Neuronal stem cell (in vitro differentiated cells): ENCODE data around the gene DQX1.

Experiments used
- DNase-seq: peaks from one replicate; pipeline ENCODE4 v3.0.0-alpha.2; 2013; ENCODE audit warnings: low spot score
- H2AFZ ChIP-seq: one replicate; pipeline ENCODE4 v1.6.1; 2013; ENCODE audit warnings: mild to moderate bottlenecking, low read length, inconsistent platforms
- H2AK5ac ChIP-seq: 2 replicates; pipeline ENCODE4 v1.6.1; 2013; ENCODE audit warnings: low read depth, mild to moderate bottlenecking, inconsistent platforms, low read length, moderate library complexity, mixed read lengths
- H2BK120ac ChIP-seq: 2 replicates; pipeline ENCODE4 v1.6.1; 2013; ENCODE audit warnings: low read depth, mild to moderate bottlenecking, inconsistent platforms, low read length, moderate library complexity, mixed read lengths
- H2BK12ac ChIP-seq: one replicate; pipeline ENCODE4 v1.6.1; 2013; ENCODE audit warnings: low read length, inconsistent platforms
- H2BK15ac ChIP-seq: 2 replicates; pipeline ENCODE4 v1.6.1; 2013; ENCODE audit warnings: mild to moderate bottlenecking, low read length, inconsistent platforms, mixed read lengths
- H2BK5ac ChIP-seq: one replicate; pipeline ENCODE4 v1.6.1; 2013; ENCODE audit warnings: inconsistent platforms, mild to moderate bottlenecking, low read length, moderate library complexity
- H3K14ac ChIP-seq: one replicate; pipeline ENCODE4 v1.6.1; 2013; ENCODE audit warnings: low read length, inconsistent platforms
- H3K18ac ChIP-seq: 2 replicates; pipeline ENCODE4 v1.6.1; 2013; ENCODE audit warnings: low read length, inconsistent platforms
- H3K23ac ChIP-seq: 2 replicates; pipeline ENCODE4 v1.6.1; 2013; ENCODE audit warnings: low read depth, mild to moderate bottlenecking, mixed read lengths, low read length, inconsistent platforms; ENCODE audit not compliant: poor library complexity
- H3K27ac ChIP-seq: replicated peaks from 3 replicates; pipeline ENCODE4 v1.5.1; 2013; ENCODE audit warnings: low read length, inconsistent platforms
- H3K27me3 ChIP-seq, 3 experiments: 2 replicates each; pipeline ENCODE4 v1.6.1; 2013; ENCODE audit warnings: low read length in 3 of 3, mild to moderate bottlenecking in 2 of 3, inconsistent platforms in 1 of 3, low read depth in 1 of 3, mixed read lengths in 1 of 3, moderate library complexity in 1 of 3; ENCODE audit not compliant: control insufficient read depth in 3 of 3, insufficient read depth in 3 of 3
- H3K36me3 ChIP-seq, 2 donors: replicated peaks in 1 of 2; 2 replicates each; pipeline ENCODE4 v1.6.1; 2013; ENCODE audit warnings: low read length in 2 of 2; ENCODE audit not compliant: control insufficient read depth in 2 of 2, insufficient read depth in 2 of 2
- H3K4ac ChIP-seq: 2 replicates; pipeline ENCODE4 v1.6.1; 2013; ENCODE audit warnings: inconsistent platforms, mild to moderate bottlenecking, low read length, moderate library complexity
- H3K4me1 ChIP-seq, 2 donors: 1 replicate in 1 of 2; 2 replicates in 1 of 2; pipeline ENCODE4 v1.6.1; 2013; ENCODE audit warnings: low read length in 2 of 2, low read depth in 1 of 2; ENCODE audit not compliant: control insufficient read depth in 2 of 2, insufficient read depth in 1 of 2
- H3K4me2 ChIP-seq: one replicate; pipeline ENCODE4 v1.6.1; 2013; ENCODE audit warnings: mild to moderate bottlenecking, low read length, inconsistent platforms; ENCODE audit not compliant: insufficient read depth, poor library complexity, severe bottlenecking
- H3K4me3 ChIP-seq, 2 donors: 2 replicates each; pipeline ENCODE4 v1.5.1; 2013; ENCODE audit warnings: low read length in 2 of 2, mild to moderate bottlenecking in 2 of 2, inconsistent platforms in 1 of 2, moderate library complexity in 1 of 2
- H3K79me1 ChIP-seq: one replicate; pipeline ENCODE4 v1.6.1; 2013; ENCODE audit warnings: low read depth, mild to moderate bottlenecking, inconsistent platforms, low read length, moderate library complexity
- H3K9ac ChIP-seq: one replicate; pipeline ENCODE4 v1.6.1; 2013; ENCODE audit warnings: mild to moderate bottlenecking, low read depth, low read length, inconsistent platforms; ENCODE audit not compliant: poor library complexity
- H3K9me3 ChIP-seq, 2 donors: replicated peaks in 1 of 2; 2 replicates each; pipeline versions ENCODE3 to v1.6.1; 2013; ENCODE audit warnings: low read length in 2 of 2, mild to moderate bottlenecking in 2 of 2, inconsistent platforms in 1 of 2, low read depth in 1 of 2, mixed read lengths in 1 of 2, moderate library complexity in 1 of 2; ENCODE audit not compliant: control insufficient read depth in 2 of 2, insufficient read depth in 1 of 2
- H4K8ac ChIP-seq: one replicate; pipeline ENCODE4 v1.6.1; 2013; ENCODE audit warnings: low read depth, mild to moderate bottlenecking, inconsistent platforms, low read length, moderate library complexity
- H4K91ac ChIP-seq: one replicate; pipeline ENCODE4 v1.6.1; 2013; ENCODE audit warnings: low read length, low read depth, mild to moderate bottlenecking, inconsistent platforms; ENCODE audit not compliant: poor library complexity
- WGBS, 2 donors: extraction: QIAGEN DNeasy Blood & Tissue Kit; methylation state at CpG; one replicate each; pipeline ENCODE4 v1.1.7; 2013; ENCODE audit warnings: missing lambda C conversion rate in 2 of 2, mixed read lengths in 1 of 2; ENCODE audit not compliant: insufficient read length in 2 of 2, insufficient replicate concordance in 1 of 2; ENCODE audit errors: extremely low coverage in 2 of 2; 5-methylcytosine and 5-hydroxymethylcytosine counted together

The DQX1 gene

GRCh38 chr2:74553892-74554819 lies 28.1 kb upstream of the DQX1 start, which contains the start of the genes DOK1 and LOXL3:
DOK1 (plus strand) TSS chr2:74554720; CDS start chr2:74554755, 35 bp downstream.
LOXL3 (minus strand) TSS chr2:74553942; CDS start chr2:74552634, 1,308 bp downstream.
- Histone ChIP-seq H3K4ac (no peak within 1 kb of the TSS), H2BK5ac (peak within 1 kb of the TSS; percentile 68)

DNA sequence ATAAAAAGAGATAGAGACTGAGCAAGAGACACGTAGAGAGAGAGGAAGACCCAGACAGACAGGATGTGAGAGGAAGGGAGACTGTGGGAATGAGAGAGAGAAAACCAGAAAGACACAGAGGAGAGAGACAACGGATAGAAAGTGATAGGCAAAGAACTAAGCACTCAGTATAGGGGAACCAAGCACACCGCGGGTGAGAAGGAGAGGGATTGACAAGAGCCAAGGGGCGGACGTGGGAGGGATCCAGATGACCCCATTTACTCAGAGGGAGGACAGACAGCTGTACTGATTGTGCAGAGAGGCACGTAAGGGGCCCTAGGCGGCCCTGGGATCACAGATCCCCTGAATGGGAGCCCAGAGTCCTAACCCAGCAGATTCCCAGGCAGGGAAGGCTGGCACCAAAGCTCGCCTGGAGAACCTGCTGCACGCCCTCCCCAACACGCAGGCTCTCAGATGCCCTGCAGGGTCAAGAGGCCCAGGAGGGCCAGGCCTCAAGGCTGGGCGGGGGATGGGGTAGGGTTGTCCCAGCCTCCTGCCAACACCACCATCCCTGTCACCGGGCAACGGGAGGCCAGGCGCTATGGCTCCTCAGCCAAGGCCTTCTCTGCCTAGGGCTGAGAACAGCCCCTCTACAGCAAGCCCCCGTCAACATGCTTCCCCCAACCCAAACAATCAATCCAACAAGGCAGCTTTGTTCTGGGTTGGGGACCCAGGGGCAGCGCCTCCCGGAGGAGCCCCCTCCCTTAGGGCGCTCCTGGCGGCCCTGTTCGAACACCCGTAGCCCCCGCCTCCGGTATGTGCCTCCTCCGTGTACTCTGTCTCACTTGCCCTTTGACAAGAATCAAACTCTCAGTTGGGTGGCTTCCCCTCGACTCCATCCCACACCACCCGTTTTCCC lies 27.1 kb upstream of the DQX1 start:
- Histone ChIP-seq H3K4me1 (peaks cover 9 to 23% of the 10 kb centered on the region in 2 donors), H3K23ac (peak overlapping the region; percentile 52), H2AFZ (peak overlapping the region; percentile 99), H2AK5ac (peak overlapping the region; percentile 30), H2BK12ac (peak overlapping the region; percentile 14), H3K18ac (peak overlapping the region; percentile 96), H2BK15ac (peak overlapping the region; percentile 82), H3K9ac (peak overlapping the region; percentile 89), H3K4me2 (peak overlapping the region; percentile 97), H3K14ac (peak overlapping the region; percentile 60), H3K9me3 (no peaks in the 10 kb centered on the region), H3K79me1 (peaks cover 6% of the 10 kb centered on the region), H3K27me3 (peaks cover 0 to 57% (median 4%) of the 10 kb centered on the region in 3 experiments), H3K36me3 (peaks cover 19 to 46% of the 10 kb centered on the region in 2 donors), H4K91ac (no peak overlapping the region), H2BK5ac (peak overlapping the region; percentile 68), H3K4ac (no peak overlapping the region), H2BK120ac (no peak overlapping the region), H4K8ac (no peak overlapping the region), H3K4me3 (peak overlapping the region; percentile 67 to 87), H3K27ac (peak overlapping the region; percentile 93)
- DNase-seq, result peak; percentile 14
- WGBS, 2 donors, result no CpG with 5 or more reads among the region's 27 CpGs

More at GRCh38 chr2:74553892-74554819, 28.1 kb upstream of the DQX1 start, which contains the start of the genes DOK1 and LOXL3:
- H3K36me3 ChIP-seq, result peaks cover 19 to 44% of the 10 kb centered on the region in 2 donors
- H2AFZ ChIP-seq, result peak within 1 kb of the TSS; percentile 99
- H3K27me3 ChIP-seq, result peaks cover 0 to 54% (median 4%) of the 10 kb centered on the region in 3 experiments
- no peak within 1 kb of the TSS for H4K8ac ChIP-seq
- peak within 1 kb of the TSS; percentile 95 for H3K27ac ChIP-seq
- H3K18ac ChIP-seq, result peak within 1 kb of the TSS; percentile 98
- H3K4me2 ChIP-seq, result peak within 1 kb of the TSS; percentile 97
- H2AK5ac ChIP-seq, result peak within 1 kb of the TSS; percentile 30
- H3K23ac ChIP-seq, result peak within 1 kb of the TSS; percentile 82
- peak within 1 kb of the TSS; percentile 63 for H2BK12ac ChIP-seq
- no peak within 1 kb of the TSS for H4K91ac ChIP-seq
- peak within 1 kb of the TSS; percentile 67 to 87 for H3K4me3 ChIP-seq
- peak within 1 kb of the TSS; percentile 82 for H2BK15ac ChIP-seq
- H3K14ac ChIP-seq, result peak within 1 kb of the TSS; percentile 75
- DNase-seq, result peak; percentile 92
- H3K79me1 ChIP-seq, result peaks cover 6% of the 10 kb centered on the region
- no CpG with 5 or more reads among the region's 73 CpGs for WGBS, 2 donors
- peak within 1 kb of the TSS; percentile 89 for H3K9ac ChIP-seq
- peaks cover 9 to 20% of the 10 kb centered on the region in 2 donors for H3K4me1 ChIP-seq
- no peaks in the 10 kb centered on the region for H3K9me3 ChIP-seq
- peak within 1 kb of the TSS; percentile 53 for H2BK120ac ChIP-seq

DNA sequence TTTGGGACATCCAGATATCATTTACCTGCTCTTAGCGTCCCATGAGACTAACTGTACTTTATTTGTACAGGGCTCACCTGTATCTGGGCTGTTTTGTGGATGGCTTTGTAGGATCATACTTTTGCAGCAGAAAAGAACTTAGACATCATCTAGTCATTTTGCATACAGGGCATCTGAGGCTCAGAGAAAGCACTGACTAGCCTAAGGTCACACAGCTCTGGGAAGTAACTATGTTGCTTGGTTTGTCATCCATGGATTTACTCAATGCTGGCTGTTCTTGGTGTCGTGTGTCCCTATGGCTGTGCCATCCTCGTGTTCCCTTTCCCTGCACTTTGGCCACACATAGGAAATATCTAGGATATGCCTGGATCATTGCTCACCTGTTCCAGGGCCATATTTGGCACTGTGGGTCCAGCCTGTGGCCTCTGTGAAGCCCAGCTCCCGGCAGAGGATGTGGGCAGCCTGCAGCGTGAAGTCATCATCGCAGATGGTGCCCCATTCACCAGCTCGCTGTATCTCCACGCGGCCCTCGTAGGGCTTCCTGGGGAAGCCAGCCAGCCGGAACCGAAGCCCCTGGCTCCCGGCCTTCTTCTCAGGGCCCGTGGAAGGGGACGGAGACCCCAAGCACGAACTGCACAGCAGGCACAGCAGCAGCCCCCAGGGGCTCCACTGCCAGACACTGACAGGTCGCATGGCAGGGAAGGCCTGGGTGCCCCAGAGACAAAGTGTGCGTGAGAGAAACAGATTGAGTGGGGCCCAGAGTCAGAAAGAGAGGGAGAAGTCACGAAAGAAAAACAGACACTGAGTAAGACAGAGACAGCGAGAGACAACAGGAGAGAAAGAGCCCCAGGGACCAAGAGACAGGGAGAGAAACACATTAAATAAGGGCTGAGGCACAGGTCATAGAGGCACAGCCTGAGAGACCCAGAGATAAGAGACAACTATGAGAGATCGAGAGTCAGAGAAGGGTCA lies 26.2 kb upstream of the DQX1 start:
- Histone ChIP-seq H3K79me1 (peaks cover 6% of the 10 kb centered on the region), H3K14ac (no peak overlapping the region), H3K36me3 (peaks cover 19 to 47% of the 10 kb centered on the region in 2 donors), H3K18ac (no peak overlapping the region), H3K4me1 (peaks cover 9 to 24% of the 10 kb centered on the region in 2 donors), H3K4me3 (peak overlapping the region in 1 of 2 donors; percentile 67), H2BK120ac (no peak overlapping the region), H2BK5ac (no peak overlapping the region), H2BK15ac (no peak overlapping the region), H3K4ac (no peak overlapping the region), H3K9ac (peak overlapping the region; percentile 35), H3K9me3 (no peaks in the 10 kb centered on the region), H2BK12ac (no peak overlapping the region), H3K23ac (no peak overlapping the region), H4K8ac (no peak overlapping the region), H2AFZ (no peak overlapping the region), H3K4me2 (peak overlapping the region; percentile 97), H4K91ac (no peak overlapping the region), H3K27ac (no peak overlapping the region), H3K27me3 (peaks cover 0 to 62% (median 4%) of the 10 kb centered on the region in 3 experiments), H2AK5ac (peak overlapping the region; percentile 9)
- WGBS, 2 donors, result no CpG with 5 or more reads among the region's 21 CpGs
- no peak for DNase-seq
